Activated T-helper 1 cell treated with anti-CD3 and anti-CD28 coated beads, Interleukin-12 subunit alpha, Interleukin-12 subunit beta, Interleukin-2, Interleukin-4 antibody, amounts not matched to agents 30 ng/mL and 10 ng/mL and 1 ng/mL, durations not matched to agents 14 hours and 24 hours and 36 hours (primary cell): ENCODE data around the gene GRIK4. TPM values are rescaled to one million over a fixed set of nuclear protein-coding genes. Genes with fewer than 3 reads are reported as not detected.

Source experiments
- DNase-seq: peaks from one replicate; pipeline ENCODE4 v3.0.0; 2021; ENCODE audit warnings: low spot score
- H3K27ac Mint-ChIP-seq: one replicate; pipeline ENCODE4 v1.8.0; 2021; ENCODE audit warnings: mild to moderate bottlenecking, mixed read lengths
- H3K27me3 Mint-ChIP-seq: one replicate; pipeline ENCODE4 v1.8.0; 2022; ENCODE audit warnings: mild to moderate bottlenecking, moderate library complexity, mixed read lengths; ENCODE audit not compliant: insufficient read depth
- H3K36me3 Mint-ChIP-seq: one replicate; pipeline ENCODE4 v1.8.0; 2021; ENCODE audit warnings: low read depth, mixed read lengths
- H3K4me1 Mint-ChIP-seq: one replicate; pipeline ENCODE4 v1.8.0; 2021; ENCODE audit warnings: low read depth, mixed read lengths
- H3K4me3 Mint-ChIP-seq: one replicate; pipeline ENCODE4 v1.8.0; 2021; ENCODE audit warnings: mild to moderate bottlenecking, moderate library complexity, mixed read lengths
- H3K9me3 Mint-ChIP-seq: one replicate; pipeline ENCODE4 v1.8.0; 2021; ENCODE audit warnings: mixed read lengths
- intact Hi-C: fragments of 100-400 bp; cut with micrococcal nuclease; formaldehyde crosslinking; loops from one replicate; pipeline ENCODE4 v1.15.1; 2024
- total RNA-seq: library from RNA; stranded (reverse); gene quantifications from 2 replicates; pipeline ENCODE4 v1.2.3, GENCODE V29; 2022

Gene GRIK4
- total RNA-seq, 1 donor from 2014 or later, result 0.16 TPM

GRCh38 chr11:120720760-120721159 lies 209.2 kb downstream of the GRIK4 start:
- Mint-ChIP-seq H3K36me3 (no peaks in the 10 kb centered on the region), H3K4me1 (no peaks in the 10 kb centered on the region), H3K4me3 (no peak overlapping the region), H3K27me3 (peaks cover 4% of the 10 kb centered on the region), H3K9me3 (peaks cover 3% of the 10 kb centered on the region), H3K27ac (no peak overlapping the region)
- no peak for DNase-seq
- intact Hi-C loops, result no loop called here

GRCh38 chr11:120722524-120722923 lies 211.0 kb downstream of the GRIK4 start:
- Mint-ChIP-seq H3K36me3 (no peaks in the 10 kb centered on the region), H3K27ac (no peak overlapping the region), H3K4me3 (no peak overlapping the region), H3K4me1 (no peaks in the 10 kb centered on the region), H3K9me3 (peaks cover 3% of the 10 kb centered on the region), H3K27me3 (peaks cover 2% of the 10 kb centered on the region)
- intact Hi-C loops, result no loop called here
- no peak for DNase-seq

DNA sequence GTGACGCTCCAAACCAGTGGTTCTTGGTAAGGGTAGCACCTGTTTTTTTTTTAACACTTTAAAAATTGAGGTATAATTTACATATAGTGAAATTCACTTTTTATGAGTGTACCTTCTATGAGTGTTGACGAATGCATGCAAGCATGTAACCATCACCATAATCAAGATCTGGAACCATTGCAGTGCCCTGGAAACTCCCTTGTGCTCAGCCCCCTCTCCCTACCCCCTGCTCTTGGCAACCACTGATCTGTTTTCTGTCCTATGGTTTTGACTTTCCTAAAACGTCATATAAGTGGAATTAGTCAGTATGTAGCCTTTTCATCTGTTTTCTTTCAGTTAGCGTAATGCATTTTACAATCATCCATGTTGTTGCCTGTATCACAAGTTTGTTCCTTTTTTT lies 212.2 kb downstream of the GRIK4 start:
- Mint-ChIP-seq H3K36me3 (no peaks in the 10 kb centered on the region), H3K4me3 (no peak overlapping the region), H3K27me3 (peaks cover 2% of the 10 kb centered on the region), H3K27ac (no peak overlapping the region), H3K4me1 (no peaks in the 10 kb centered on the region), H3K9me3 (peaks cover 4% of the 10 kb centered on the region)
- DNase-seq, result no peak
- intact Hi-C loops, result no loop called here

GRCh38 chr11:120727752-120728151 lies 216.2 kb downstream of the GRIK4 start:
- no peak for DNase-seq
- H3K27me3 Mint-ChIP-seq, result peaks cover 9% of the 10 kb centered on the region
- intact Hi-C loops, result no loop called here
- H3K27ac Mint-ChIP-seq, result no peak overlapping the region
- H3K9me3 Mint-ChIP-seq, result peaks cover 13% of the 10 kb centered on the region
- no peaks in the 10 kb centered on the region for H3K4me1 Mint-ChIP-seq
- no peak overlapping the region for H3K4me3 Mint-ChIP-seq
- no peaks in the 10 kb centered on the region for H3K36me3 Mint-ChIP-seq

DNA sequence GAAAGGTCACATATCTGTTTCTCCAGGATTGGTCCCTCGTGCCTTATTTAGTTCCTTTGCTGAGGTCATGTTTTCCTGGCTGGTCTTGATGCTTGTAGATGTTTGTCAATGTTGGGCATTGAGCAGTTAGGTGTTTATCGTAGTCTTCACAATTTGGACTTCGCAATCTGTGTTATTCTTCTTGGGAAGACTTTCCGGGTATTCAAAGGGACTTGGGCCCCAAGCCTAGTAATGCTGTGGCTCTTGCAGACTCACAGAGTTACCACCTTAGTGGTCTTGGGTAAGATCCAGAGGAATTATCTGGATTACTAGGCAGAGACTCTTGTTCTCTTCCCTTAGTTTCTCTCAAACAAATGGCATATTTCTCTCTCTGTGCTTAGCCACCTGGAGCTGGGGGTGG lies 223.5 kb downstream of the GRIK4 start:
- H3K9me3 Mint-ChIP-seq, result no peaks in the 10 kb centered on the region
- intact Hi-C loops, result no loop called here
- DNase-seq, result no peak

GRCh38 chr11:120738516-120739046 lies 227.0 kb downstream of the GRIK4 start:
- H3K36me3 Mint-ChIP-seq, result no peaks in the 10 kb centered on the region
- no peaks in the 10 kb centered on the region for H3K9me3 Mint-ChIP-seq
- no peak overlapping the region for H3K4me3 Mint-ChIP-seq
- no peak for DNase-seq
- H3K27me3 Mint-ChIP-seq, result peaks cover 7% of the 10 kb centered on the region
- intact Hi-C loops, result no loop called here
- H3K27ac Mint-ChIP-seq, result no peak overlapping the region
- no peaks in the 10 kb centered on the region for H3K4me1 Mint-ChIP-seq

More for the DNA sequence above, 223.5 kb downstream of the GRIK4 start:
- Mint-ChIP-seq H3K4me1 (no peaks in the 10 kb centered on the region), H3K4me3 (no peak overlapping the region), H3K27ac (no peak overlapping the region), H3K27me3 (peaks cover 12% of the 10 kb centered on the region), H3K36me3 (no peaks in the 10 kb centered on the region)

DNA sequence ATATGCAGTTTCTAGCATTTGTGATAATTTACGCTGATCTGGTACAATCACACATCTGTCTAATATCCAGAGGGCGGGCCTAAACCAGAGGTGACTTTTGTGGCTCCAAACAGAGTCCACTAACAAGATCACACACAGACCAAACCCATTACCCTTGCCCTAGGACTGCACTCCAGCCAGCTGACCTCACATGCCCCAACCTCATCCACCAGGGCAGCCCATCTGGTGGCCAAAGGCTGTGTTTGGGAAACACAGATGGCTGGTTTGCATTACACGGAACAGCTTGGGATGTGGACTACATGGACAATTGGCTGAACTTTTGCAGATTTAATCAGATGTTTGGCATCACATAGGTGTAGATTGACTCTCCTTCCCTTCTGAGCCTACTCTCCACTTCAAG lies 228.2 kb downstream of the GRIK4 start:
- Mint-ChIP-seq H3K4me1 (no peaks in the 10 kb centered on the region), H3K4me3 (no peak overlapping the region), H3K36me3 (no peaks in the 10 kb centered on the region), H3K27me3 (peaks cover 2% of the 10 kb centered on the region), H3K27ac (no peak overlapping the region), H3K9me3 (no peaks in the 10 kb centered on the region)
- intact Hi-C loops, result no loop called here
- no peak for DNase-seq

- DNase-seq, result no peak
- Mint-ChIP-seq H3K4me3 (no peak overlapping the region), H3K4me1 (no peaks in the 10 kb centered on the region), H3K27ac (no peak overlapping the region), H3K9me3 (no peaks in the 10 kb centered on the region), H3K27me3 (peaks cover 4% of the 10 kb centered on the region), H3K36me3 (no peaks in the 10 kb centered on the region)
- intact Hi-C loops, result no loop called here
These were observed 228.8 kb downstream of the GRIK4 start for GRCh38 chr11:120740380-120740779.

DNA sequence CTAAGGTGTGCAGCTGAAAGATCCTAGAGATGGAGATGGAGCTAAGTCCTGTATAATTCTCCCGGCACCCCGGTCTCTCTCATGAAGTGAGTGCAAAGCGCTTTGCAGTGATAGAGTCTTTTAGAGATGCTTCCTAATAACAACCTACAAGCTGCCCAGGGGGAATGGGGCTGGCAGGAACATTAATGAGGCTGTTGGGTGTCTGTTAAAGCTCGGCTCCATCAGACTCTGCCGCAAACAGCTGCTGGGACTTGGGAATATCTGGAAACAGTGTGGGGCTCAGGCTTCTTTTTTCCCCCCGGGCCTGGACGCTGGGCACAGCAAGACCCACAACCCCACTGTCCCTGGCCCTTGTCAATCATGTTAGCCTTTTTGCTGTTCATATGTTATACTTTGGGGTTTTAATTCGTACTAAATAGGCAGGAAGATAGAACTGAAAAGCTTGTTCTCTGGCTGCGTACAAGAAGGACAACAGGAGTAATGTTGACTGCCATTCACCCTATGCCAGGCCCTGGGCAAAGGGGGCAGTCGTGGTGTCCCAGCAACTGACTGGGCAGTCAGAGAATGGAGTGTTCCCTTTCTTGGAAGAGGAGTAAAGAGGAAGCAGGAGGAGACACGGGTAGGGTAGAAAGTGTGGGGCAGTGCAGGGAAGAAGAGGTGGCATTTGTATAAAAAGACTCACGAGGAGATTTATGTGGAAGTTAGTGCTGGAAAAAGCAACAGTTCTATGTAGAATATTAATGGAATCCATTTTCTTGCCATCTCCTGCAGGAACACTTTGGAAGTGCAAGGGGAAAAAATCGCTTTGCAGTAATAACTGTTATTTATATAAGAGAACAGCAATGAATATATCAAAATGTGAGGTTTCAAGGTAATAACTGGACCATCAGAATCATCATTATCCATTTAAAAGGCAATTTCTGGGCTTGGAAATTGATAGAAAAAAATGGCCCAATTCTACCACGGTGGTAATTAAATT lies 232.8 kb downstream of the GRIK4 start:
- Mint-ChIP-seq H3K4me1 (no peaks in the 10 kb centered on the region), H3K27me3 (peaks cover 2% of the 10 kb centered on the region), H3K36me3 (no peaks in the 10 kb centered on the region), H3K27ac (no peak overlapping the region), H3K4me3 (no peak overlapping the region), H3K9me3 (no peaks in the 10 kb centered on the region)
- DNase-seq, result no peak
- intact Hi-C loops, result no loop called here

GRCh38 chr11:120746376-120746775 lies 234.8 kb downstream of the GRIK4 start:
- no peaks in the 10 kb centered on the region for H3K4me1 Mint-ChIP-seq
- no peak for DNase-seq
- H3K4me3 Mint-ChIP-seq, result no peak overlapping the region
- no peaks in the 10 kb centered on the region for H3K36me3 Mint-ChIP-seq
- H3K27ac Mint-ChIP-seq, result no peak overlapping the region
- peaks cover 2% of the 10 kb centered on the region for H3K27me3 Mint-ChIP-seq
- no peaks in the 10 kb centered on the region for H3K9me3 Mint-ChIP-seq
- intact Hi-C loops, result no loop called here

- Mint-ChIP-seq H3K27me3 (peaks cover 2% of the 10 kb centered on the region), H3K4me1 (no peaks in the 10 kb centered on the region), H3K4me3 (no peak overlapping the region), H3K36me3 (no peaks in the 10 kb centered on the region), H3K27ac (no peak overlapping the region), H3K9me3 (no peaks in the 10 kb centered on the region)
- intact Hi-C loops, result no loop called here
- no peak for DNase-seq
These were observed 235.5 kb downstream of the GRIK4 start for GRCh38 chr11:120746836-120747609.

GRCh38 chr11:120747850-120748814 lies 236.6 kb downstream of the GRIK4 start:
- no peak for DNase-seq

More at GRCh38 chr11:120747850-120748814, 236.6 kb downstream of the GRIK4 start:
- Mint-ChIP-seq H3K27ac (no peak overlapping the region), H3K27me3 (peaks cover 2% of the 10 kb centered on the region), H3K36me3 (no peaks in the 10 kb centered on the region), H3K4me1 (no peaks in the 10 kb centered on the region), H3K9me3 (no peaks in the 10 kb centered on the region), H3K4me3 (no peak overlapping the region)
- intact Hi-C loops, result no loop called here
